SK-N-MC (cell line): ENCODE data around the gene ADPRS.
A peak's percentile ranks its signal among the peaks of the same experiment; 100 is the strongest.

Source experiments
- EZH2 ChIP-seq: fragments of 200-600 bp; sonication (generic); IDR thresholded peaks from one replicate; pipeline ENCODE4 v1.6.1; 2017; ENCODE audit warnings: antibody characterized with exemption
- POLR2AphosphoS5 ChIP-seq: IDR thresholded peaks from 2 replicates; pipeline ENCODE4 v1.6.1; 2012; ENCODE audit warnings: mild to moderate bottlenecking, low read depth, low read length, borderline replicate concordance

DNA sequence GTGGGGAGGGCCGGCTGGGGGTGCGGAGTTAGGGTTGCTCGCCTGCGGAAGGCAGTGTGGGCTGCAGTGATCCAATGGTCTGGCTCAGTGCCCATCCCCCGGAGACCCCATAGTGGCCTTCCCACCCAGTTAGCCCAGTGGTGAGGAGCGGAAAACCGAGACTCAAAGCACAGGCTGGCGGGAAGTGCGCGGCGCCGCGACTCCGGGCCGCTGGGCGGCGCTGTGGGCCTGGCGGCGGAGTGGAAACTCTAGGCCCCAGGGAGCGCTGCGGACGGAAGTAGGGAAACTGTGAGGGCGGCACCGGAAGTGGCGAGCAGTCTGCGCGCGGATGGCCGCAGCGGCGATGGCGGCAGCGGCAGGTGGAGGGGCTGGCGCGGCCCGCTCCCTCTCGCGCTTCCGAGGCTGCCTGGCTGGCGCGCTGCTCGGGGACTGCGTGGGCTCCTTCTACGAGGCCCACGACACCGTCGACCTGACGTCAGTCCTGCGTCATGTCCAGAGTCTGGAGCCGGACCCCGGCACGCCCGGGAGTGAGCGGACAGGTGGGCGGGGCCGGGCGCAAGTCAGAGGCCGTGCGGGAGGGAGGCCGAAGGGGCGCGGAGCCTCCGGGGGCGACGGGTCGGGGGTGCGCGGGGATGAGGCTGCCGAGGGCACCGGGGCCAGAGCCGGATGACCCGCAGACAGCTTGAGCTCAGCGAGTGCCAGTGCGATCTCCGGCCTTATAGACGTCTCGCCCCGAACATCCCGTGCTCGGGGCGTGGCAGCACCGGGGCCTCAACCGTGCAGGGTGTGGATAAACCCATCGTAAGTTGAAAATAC, at the start of gene ADPRS:
- TF ChIP-seq EZH2, result no peak
- peak; percentile 95 for TF ChIP-seq POLR2AphosphoS5
